HL-60/S4 treated with retinoic acid at 250 ng/mL for 4 days and 3 days (cell line): ENCODE data around the gene SHROOM4.

Experiments
- in situ Hi-C: fragments of 300-500 bp; cut with MboI; formaldehyde crosslinking; loops from 2 replicates; pipeline ENCODE4 v1.7.0; 2022; ENCODE audit warnings: low sequenced_read_pairs

SHROOM4 gene, protein sequence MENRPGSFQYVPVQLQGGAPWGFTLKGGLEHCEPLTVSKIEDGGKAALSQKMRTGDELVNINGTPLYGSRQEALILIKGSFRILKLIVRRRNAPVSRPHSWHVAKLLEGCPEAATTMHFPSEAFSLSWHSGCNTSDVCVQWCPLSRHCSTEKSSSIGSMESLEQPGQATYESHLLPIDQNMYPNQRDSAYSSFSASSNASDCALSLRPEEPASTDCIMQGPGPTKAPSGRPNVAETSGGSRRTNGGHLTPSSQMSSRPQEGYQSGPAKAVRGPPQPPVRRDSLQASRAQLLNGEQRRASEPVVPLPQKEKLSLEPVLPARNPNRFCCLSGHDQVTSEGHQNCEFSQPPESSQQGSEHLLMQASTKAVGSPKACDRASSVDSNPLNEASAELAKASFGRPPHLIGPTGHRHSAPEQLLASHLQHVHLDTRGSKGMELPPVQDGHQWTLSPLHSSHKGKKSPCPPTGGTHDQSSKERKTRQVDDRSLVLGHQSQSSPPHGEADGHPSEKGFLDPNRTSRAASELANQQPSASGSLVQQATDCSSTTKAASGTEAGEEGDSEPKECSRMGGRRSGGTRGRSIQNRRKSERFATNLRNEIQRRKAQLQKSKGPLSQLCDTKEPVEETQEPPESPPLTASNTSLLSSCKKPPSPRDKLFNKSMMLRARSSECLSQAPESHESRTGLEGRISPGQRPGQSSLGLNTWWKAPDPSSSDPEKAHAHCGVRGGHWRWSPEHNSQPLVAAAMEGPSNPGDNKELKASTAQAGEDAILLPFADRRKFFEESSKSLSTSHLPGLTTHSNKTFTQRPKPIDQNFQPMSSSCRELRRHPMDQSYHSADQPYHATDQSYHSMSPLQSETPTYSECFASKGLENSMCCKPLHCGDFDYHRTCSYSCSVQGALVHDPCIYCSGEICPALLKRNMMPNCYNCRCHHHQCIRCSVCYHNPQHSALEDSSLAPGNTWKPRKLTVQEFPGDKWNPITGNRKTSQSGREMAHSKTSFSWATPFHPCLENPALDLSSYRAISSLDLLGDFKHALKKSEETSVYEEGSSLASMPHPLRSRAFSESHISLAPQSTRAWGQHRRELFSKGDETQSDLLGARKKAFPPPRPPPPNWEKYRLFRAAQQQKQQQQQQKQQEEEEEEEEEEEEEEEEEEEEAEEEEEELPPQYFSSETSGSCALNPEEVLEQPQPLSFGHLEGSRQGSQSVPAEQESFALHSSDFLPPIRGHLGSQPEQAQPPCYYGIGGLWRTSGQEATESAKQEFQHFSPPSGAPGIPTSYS (N-terminal part only)

DNA sequence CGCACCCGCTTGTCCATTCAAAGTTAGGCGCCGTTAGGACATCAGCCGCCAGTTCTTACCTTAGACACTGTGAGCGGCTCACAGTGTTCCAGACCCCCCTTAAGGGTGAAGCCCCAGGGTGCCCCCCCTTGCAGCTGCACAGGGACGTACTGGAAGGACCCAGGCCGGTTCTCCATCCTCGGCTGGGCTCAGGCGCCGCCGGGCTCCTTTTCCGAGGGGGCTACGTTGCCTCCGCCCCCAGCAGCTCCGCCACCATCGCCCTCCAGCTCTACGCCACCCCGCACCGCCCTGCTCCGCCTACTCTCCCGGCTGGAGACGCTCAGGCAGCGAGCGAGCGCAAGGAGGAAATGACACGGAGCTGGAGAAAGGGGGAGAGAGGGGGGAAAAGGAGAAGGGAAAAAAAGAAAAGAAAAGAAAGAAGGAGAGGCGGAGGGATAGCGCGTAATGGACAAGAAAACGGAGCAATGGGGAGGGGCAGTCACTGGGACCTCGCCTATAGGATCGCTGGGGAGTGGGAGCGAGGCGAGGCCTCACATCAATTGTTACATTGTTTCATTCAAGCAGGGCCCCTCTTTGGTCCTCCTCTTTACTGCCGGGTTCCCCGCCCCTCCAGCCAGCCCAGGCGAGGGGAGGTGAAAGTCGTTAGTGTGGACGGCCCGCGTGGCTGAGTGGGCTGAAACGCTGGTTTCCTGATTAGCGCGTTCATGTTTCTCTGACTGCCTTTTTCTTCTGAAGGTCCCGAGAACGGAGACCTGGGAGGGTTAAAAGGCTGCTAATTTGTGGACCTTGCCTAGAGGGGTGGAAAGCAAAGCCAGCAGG, at the start of gene SHROOM4:
Gene SHROOM4, minus strand, starts transcription at position 352 of the 819 bp plus-strand sequence. Its CDS starts 176 bp downstream, at position 176.
- in situ Hi-C loops, result no loop called here

DNA sequence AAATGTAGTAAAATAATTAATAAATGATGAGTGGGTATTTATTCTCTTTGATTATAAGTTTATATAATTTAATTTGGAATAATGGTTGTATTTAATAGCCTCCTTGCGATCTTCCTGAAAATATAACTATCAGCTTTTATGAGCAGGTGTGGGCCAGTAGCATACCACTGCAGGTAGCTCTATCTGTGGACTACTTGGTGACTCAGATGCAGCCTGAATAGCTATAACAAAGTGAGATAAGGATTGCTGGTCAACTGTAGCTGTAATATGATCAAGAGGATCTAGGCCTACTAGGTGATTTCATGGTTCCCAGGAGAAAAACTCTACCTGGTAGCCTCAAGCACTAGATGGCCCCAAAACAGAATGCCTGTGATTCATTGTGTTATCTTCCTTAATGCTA, 49.5 kb upstream of the SHROOM4 start:
- in situ Hi-C loops, result no loop called here

DNA sequence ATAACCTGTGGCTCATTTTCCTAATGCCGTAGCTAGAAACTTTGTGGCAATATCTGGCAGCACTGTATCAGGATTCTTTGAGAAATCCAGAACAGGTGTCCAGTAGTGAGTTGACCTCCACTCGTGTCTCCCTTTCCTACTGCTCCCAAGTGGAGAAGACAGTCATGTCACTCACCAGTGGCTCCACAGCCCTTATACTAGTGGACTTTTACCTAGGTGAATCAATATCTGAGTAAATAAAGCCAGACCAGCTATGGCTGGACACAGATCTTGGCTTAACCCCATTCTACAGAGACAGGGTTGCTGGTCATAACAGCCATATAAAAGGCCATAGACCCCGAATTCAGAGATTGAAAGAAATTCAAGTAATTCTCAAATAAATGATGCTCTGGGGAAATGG, 46.5 kb upstream of the SHROOM4 start:
- in situ Hi-C loops, result no loop called here

DNA sequence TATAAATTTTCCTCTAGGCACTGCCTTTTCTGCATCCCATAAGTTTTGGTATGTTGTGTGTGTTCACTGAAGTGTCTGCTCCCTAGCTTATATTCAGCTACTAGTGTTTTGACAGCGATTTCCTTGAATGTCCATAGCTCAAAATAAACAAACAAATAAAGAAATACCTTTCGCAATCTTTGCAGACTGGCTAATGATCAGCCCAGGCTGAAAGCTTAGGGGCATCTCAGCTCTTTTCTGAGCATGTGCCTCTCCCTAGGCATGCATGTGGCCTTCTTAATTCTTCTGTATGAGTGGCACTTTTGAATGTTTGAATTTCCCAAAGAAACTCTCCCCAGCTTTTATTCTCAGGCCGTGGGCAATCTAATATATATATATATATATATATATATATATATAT, 44.6 kb upstream of the SHROOM4 start:
- in situ Hi-C loops, result no loop called here

DNA sequence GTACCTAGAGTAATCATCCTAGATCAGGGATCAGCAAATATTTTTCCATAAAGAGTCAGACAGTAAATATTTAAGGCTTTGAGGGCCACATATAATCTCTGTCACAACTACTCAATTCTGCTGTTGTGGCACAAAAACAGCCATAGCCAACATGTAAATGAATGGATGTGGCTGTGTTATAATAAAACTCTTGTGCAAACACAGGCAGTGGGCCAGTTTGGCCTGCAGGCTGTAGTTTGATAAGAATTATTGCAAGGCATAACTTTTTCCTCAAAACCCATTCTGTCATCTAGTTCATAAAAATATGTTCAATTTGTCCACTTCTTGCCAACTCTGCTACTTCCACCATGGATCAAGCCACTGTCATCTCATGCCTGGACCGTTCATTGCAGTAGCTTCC, 39.4 kb upstream of the SHROOM4 start:
- in situ Hi-C loops, result no loop called here

DNA sequence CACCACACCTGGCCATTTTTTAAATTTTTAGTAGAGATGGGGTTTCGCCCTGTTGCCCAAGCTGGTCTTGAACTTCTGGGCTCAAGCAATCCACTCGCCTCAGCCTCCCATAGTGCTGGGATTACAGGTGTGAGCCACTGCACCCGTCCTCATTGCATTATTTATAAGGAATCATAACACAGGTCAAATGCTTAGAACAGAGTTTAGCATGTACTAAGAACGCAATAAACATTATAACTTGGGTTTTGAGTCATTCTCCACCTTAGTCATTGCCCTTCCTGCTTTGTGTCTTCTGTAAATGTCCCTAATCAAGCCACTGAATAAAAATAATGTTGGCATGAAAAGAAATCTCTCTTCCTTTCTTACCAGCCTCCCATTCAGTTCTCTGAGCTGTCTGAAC, 38.5 kb upstream of the SHROOM4 start:
- in situ Hi-C loops, result no loop called here

DNA sequence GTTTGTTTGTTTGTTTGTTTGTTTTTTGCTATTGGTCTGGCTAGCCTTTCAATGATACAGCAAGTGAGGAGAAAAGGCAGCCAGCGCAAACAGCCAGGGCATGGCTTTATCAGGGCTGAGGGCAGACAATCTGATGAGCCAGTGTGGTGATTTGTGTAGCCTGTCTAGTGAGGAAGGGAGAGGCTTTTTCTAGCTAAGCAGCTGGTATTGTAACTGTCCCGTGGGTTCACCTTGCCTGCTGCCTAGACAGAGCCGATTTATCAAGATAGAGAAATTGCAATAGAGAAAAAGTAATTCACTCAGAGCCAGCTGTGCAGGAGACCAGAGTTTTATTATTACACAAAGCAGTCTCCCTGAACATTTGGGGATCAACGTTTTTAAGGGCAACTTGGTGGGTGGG, 28.2 kb upstream of the SHROOM4 start:
- in situ Hi-C loops, result no loop called here

DNA sequence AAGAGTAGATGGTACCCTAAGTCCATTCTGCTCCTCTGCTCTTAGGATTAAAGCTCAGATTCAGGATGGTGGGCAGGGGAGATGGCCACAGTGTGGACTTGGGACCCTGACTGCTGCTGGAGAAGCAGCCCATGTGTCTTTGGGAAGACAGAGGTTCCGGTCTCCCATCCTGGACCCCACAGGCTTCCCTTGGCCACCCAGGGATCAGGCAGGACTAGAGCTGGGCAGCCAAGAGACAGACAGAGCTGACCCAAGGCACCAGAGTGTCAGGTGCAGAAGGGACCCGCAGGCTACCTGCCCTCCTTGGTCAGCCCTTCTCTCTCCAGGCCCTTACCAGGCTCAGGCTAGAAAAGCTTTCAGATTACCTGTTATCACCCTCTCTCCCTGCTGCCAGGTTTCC, 25.7 kb upstream of the SHROOM4 start:
- in situ Hi-C loops, result no loop called here

DNA sequence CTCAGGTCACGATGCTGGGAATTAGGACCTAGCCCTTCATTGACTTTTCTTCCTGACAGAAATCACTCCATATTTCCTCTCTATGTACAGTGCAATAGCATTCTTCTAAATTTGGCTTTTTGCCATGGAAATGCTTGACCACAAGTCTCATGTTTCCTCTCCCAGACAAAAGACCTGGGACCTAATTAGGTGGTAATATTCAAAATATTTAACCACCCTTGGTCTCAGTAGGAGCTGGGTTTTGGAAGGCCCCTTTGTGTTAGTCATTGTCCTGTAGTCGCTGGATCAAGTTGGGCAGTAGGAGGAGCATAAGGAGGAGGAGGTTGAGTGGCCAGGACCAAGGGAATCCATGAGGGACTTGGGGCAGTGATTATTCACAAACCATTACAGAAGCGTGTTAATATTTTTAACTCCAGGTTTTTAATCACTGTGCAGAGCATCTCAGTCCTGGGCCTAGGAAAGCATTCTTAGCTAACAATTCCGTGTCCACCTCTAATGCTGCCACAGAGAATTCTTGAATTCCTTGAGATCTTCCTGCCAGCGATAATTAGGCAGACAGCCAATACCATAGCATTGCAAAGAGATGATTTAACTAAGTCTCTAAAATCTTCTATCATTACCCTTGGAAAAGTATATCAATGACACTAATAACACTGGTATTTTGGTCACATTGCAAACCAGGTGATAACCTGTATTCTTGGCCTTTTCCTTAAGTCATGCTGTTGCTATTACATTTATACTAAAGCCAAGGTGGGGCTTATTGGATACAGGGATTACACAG, 25.0 kb upstream of the SHROOM4 start:
- in situ Hi-C loops, result no loop called here

DNA sequence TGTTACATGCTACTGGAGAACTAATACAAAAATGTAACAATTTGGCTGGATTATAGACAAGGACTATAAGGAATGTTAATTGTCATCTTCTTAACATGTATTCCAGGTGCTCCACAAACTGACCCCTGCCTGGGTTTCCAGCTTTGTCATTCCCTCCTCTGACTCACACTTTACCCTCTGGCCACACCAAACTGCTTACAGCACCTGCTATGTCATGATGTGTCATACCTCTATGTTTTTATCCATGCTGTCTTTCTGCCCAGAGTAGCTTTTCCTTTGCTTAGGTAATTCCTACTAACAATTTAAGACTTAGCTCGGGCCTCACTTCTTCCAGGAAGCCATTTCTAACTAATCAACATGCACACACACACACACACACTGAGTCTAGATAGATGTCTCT, 14.0 kb upstream of the SHROOM4 start:
- in situ Hi-C loops, result no loop called here

DNA sequence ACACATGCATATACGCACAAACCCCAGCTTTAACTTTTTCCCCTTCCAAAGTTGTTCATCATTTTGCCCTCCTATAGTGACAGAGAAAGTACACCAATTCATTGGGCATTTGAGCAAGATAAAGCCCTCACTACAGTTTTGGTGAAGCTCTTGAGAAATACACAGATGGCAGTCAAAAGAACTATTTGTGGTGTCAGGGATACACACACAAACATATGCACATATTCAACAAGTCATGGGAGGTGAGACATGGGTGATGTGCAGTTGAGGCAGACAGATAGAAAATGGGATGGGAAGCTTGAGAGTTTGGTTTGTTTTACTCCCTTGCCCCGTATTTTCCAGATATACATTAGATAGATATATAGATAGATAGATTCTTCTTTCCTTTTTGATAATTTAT, 11.8 kb upstream of the SHROOM4 start:
- in situ Hi-C loops, result no loop called here

DNA sequence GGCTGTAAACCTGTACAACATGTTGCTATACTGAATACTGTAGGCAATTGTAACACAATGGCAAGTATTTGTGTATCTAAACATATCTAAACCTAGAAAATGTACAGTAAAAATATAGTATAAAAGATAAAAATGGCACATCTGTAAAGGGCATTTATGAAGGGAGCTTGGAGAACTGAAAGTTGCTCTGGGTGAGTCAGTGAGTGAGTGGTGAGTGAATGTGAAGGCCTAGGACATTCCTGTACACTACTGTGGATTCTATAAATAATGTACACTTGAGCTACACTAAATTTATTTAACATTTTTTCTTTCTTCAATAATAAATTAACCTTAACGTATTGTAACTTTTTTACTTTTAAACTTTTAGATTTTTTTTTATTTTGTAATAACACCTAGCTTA, 5.0 kb upstream of the SHROOM4 start:
- in situ Hi-C loops, result no loop called here

DNA sequence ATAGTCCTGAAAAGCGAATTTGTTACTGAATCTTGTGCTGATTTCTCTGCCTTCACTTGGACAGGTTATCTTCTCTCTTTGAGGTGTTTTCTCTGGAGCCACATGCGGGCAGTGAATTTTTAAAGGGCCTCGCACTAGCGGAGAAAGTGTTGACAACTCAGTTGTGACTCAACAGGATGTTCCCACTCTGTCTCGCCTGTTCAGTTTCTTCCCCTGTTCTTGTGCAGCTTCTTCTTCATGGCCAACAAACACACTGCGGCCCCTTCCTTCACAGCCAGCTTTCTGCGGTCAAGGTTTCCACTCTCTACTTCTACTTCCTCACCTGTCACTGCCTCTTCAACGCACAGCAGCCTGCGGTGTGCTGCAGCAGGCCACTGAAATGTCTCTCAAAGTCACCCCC, 1.1 kb upstream of the SHROOM4 start:
- in situ Hi-C loops, result no loop called here

DNA sequence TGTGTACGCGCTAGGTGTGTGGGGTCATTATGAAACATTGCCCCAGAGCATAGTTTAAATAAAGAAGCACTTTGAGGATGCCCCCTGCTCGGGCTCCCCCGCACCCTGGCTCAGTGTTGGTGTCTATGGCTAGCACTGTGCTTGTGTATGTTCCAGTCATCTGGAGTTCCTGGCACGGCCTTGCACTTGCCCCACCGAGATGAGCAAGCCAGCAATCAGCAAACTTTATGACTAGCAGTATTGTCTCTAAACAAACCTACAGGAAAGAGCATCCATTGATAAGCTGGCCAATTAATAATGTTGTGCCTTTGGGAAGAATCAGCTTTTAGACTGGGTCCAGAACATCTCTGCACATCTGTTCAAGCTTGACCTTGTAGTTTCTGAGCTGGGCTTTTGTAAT, 707 bp upstream of the SHROOM4 start:
- in situ Hi-C loops, result no loop called here

DNA sequence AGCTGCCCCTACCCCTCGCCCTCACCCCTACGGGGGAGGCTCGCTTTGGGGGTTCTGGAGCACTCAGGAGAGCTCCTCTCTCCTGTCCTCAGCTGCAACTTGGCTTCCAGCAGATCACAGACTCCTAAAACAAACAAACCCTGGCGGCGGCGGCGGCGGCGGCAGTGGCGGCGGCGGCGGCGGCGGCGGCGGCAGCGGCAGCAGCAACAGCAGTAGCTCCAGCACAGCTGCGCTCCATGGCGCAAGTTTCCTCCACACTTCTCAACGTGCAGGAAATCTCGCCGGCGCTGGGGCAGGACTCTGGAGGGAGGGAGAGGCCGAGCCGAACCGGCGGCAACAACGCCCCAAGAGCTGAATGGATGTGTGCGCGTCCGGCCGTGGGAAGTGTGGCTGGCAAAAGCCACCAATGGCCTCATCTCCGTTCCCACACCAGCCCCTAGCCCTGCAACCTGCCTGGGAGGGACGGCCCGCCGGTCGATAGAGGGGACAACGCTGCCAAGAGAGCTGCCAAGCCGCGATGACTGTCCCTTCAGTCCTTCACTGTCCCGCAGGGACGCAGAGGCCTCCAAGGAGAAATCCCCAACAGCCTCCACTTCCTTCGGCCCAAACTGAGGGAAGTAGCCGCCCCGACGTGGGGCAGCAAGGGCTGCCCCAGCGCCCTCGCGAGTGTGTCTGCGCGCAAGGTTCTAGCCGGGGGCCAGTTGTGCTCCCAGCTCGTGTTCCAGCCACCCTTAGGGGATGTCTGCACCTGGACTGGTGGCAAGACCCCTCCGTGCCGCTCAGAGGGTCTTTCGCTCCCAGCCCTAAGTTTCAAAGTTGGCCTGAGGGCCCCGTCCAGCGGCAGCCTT, 775 bp downstream of the SHROOM4 start:
- in situ Hi-C loops, result no loop called here

DNA sequence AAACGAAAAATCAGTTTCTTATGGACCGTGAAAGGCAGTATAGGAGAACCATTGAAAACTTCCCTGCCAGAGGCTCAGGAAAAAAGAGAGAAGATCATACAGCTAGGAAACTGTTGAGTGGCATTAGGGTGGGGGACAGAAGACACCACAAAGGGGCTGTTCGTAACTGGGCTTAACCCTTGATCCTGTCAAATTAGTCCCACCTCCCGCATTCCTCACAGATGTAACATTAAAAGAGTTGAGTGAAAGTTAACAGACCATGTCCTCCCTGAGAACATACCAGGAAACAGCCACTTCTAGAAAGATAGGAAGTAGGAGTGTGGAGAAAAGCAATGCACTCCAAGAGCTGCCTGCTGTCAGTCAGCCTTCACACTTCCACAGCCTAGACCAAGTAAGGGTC, 8.7 kb downstream of the SHROOM4 start:
- in situ Hi-C loops, result no loop called here

DNA sequence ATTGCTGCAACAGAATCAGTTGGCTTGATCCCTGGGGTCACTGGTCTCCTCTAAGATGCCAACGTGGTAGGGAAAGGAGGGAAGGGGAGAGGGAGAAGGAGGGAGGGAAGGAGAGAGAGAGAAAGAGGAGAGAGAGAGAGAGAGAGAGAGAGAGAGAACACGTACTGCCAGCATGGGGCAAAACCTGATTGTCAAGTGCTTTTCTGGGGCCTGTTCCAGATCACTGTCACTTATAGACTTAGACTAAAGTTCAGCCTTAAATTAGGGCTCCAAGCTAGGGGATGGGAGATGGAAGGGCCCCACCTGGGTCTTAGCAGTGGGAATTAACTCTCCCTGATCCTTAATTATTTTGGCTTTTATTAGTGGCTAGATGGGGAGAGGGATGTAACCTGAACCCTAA, 12.9 kb downstream of the SHROOM4 start:
- in situ Hi-C loops, result no loop called here

DNA sequence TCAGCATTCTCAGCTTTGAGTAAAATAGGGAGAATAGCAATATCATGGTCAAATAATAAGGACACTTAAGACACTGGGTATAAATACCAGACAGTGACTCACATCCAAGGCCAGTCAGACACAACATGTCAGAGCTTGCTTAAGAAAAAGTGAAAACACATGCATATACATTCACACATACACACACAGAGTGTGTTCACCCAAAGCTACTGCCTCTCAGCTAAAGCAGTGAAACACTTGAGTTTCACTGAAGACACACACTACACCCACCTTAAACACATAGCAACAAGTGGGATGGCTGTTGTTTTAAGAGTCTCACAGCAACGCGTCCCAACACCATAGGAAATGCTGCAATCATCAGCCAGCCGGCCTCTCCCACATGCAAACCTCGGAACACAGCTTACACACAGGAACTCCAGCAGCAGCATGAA, 14.4 kb downstream of the SHROOM4 start:
- in situ Hi-C loops, result no loop called here

DNA sequence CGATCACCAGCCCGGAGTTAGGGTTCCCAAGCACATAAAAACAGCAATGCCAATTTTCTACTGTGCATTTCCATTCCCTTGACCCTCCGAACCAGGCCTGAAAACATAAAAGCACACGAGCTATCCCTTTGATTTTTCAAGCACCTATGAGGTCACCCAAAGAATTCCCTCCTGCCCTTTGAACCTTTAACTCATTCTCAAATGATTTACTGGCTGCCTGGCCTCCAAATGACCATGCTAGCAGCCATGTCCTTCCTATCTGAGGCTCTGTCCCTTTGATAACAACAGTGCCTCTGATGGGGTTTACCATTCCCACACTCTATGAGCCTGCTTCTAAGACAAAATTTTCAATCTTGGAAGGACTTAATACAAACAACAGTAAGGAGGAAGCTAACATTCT, 15.2 kb downstream of the SHROOM4 start:
- in situ Hi-C loops, result no loop called here
